ENCODE measurements around the gene PIGL.

DNA sequence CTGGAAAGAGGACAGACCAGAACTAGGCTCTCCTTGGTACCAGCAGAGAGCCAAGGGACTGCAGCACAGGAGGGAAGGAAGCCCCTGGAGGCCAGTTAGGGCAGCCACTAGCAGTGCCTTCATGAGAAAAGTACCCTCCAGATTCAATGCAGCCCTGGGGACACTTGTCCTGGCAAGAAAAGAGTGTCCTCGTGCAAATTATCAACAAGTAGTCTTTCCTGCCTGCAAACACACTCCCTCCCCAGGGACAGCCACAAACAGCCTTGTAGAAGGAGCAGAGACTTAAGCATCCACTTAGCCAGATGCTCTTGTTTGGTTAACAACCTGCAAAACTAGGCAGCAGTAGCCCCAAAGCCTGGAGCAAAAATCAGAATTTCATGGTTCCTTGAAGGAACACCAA is 112.0 kb downstream of the PIGL start:
- TF ChIP-seq, protein P1, sequence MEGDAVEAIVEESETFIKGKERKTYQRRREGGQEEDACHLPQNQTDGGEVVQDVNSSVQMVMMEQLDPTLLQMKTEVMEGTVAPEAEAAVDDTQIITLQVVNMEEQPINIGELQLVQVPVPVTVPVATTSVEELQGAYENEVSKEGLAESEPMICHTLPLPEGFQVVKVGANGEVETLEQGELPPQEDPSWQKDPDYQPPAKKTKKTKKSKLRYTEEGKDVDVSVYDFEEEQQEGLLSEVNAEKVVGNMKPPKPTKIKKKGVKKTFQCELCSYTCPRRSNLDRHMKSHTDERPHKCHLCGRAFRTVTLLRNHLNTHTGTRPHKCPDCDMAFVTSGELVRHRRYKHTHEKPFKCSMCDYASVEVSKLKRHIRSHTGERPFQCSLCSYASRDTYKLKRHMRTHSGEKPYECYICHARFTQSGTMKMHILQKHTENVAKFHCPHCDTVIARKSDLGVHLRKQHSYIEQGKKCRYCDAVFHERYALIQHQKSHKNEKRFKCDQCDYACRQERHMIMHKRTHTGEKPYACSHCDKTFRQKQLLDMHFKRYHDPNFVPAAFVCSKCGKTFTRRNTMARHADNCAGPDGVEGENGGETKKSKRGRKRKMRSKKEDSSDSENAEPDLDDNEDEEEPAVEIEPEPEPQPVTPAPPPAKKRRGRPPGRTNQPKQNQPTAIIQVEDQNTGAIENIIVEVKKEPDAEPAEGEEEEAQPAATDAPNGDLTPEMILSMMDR (IDR thresholded peaks at IDR 0.05), result no peak
- TF ChIP-seq EP300 (IDR thresholded peaks at IDR 0.05) (no peak), POLR2A (IDR thresholded peaks at IDR 0.05) (no peak)

All from tibial nerve (tissue), 4 donors.